ENCODE data around the gene KRTAP5-1.

KRTAP5-1 gene

GRCh38 chr11:1558775-1559110, 26.3 kb downstream of the KRTAP5-1 start:
- DNase-seq = no peak

- DNase-seq = no peak
Observed at GRCh38 chr11:1557904-1558774, 26.9 kb downstream of the KRTAP5-1 start.

GRCh38 chr11:1557051-1557884, 27.8 kb downstream of the KRTAP5-1 start:
- DNase-seq = no peak

- no peak for DNase-seq
Observed at GRCh38 chr11:1556278-1556902, 28.7 kb downstream of the KRTAP5-1 start.

- DNase-seq = no peak
Observed at GRCh38 chr11:1555713-1556153, 29.4 kb downstream of the KRTAP5-1 start.

GRCh38 chr11:1554981-1555712, 29.9 kb downstream of the KRTAP5-1 start:
- no peak for DNase-seq

GRCh38 chr11:1553808-1554594, 31.1 kb downstream of the KRTAP5-1 start:
- peak; percentile 80 for DNase-seq

GRCh38 chr11:1549338-1550330, 35.4 kb downstream of the KRTAP5-1 start:
- no peak for DNase-seq

GRCh38 chr11:1548221-1549070, 36.6 kb downstream of the KRTAP5-1 start:
- DNase-seq = peak; percentile 68

GRCh38 chr11:1547467-1548098, 37.5 kb downstream of the KRTAP5-1 start:
- no peak for DNase-seq

GRCh38 chr11:1546536-1547466, 38.3 kb downstream of the KRTAP5-1 start:
- peak; percentile 49 for DNase-seq

- DNase-seq = no peak
Observed at GRCh38 chr11:1546077-1546535, 39.0 kb downstream of the KRTAP5-1 start.

- no peak for DNase-seq
Observed at GRCh38 chr11:1545432-1545831, 39.7 kb downstream of the KRTAP5-1 start.

- DNase-seq = no peak
Observed at GRCh38 chr11:1544536-1544935, 40.5 kb downstream of the KRTAP5-1 start.

- DNase-seq = no peak
Observed at GRCh38 chr11:1543606-1544263, 41.3 kb downstream of the KRTAP5-1 start.

- peak; percentile 11 for DNase-seq
Observed at GRCh38 chr11:1542267-1542666, 42.8 kb downstream of the KRTAP5-1 start.
